Activated CD8-positive, alpha-beta memory T cell treated with anti-CD3 and anti-CD28 coated beads for 48 hours (primary cell): ENCODE results near the gene CST11.
"Not testable (repeated sequence)": the region's sequence is repeated elsewhere in the genome, so short reads cannot be mapped to it uniquely, and the experiment has no call there.

ENCODE experiments used
- DNase-seq, 3 experiments: peaks; one replicate each; pipeline ENCODE4 v3.0.0-alpha.2; 2020; ENCODE audit warnings: low read depth in 2 of 3, low spot score in 2 of 3

The CST11 gene

DNA sequence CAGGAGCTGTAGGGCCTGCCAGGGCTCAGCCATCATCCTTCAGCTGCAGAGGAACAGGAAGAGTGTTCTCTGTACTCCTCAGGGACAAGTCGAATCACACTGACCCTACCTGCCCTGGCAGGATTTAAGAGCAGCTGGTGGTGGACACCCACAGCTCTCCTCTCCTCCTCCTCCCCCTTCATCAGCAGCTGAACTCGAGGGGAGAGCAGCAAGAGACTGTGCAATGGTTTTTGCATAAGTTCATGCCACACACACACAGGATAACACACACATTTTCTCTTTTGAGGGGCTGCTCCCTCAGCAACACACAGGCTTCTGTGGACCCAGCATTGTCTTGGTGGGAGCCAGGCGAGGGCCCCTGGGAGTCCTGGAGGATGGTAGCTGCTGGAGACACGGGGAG is at the start of gene CST11:
Gene CST11 (minus strand): TSS at position 101 of the 400 bp plus-strand sequence. CDS start 65 bp downstream, at position 36.
- no peak for DNase-seq

DNA sequence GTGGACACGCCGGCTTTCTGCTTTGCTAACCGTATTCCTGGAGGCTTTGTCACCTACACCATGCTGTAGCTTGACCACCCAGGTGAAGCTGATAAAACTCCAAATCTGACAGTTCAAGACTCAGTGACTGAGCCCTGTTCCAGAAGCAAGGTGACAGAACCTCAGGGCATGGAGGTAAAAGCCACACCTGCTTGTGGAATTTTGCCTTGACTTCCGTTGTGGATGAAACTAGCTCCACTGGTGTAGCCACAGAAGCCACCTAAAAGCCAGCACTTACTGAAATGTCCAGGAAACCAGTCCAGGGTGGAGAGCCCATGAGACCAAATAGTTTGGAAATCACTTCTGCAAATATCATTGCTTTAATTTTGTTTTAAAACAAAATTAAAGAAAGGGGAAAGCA is 49.2 kb upstream of the CST11 start:
- no peak for DNase-seq

DNA sequence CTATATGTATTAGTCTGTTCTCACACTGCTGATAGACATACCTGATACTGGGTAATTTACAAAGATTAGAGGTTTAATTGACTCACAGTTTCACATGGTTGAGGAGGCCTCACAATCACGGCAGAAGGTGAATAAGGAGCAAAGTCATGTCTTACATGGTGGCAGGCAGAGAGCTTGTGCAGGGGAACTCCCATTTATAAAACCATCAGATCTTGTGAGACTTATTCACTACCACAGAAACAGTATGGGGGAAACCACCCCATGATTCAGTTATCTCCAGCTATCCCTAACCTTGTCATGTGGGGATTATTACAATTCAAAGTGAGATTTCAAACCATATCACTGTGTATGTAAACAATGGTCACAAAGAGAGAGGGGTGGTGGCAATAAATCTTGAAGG is 44.9 kb upstream of the CST11 start:
- DNase-seq: no peak

GRCh38 chr20:23493172-23493772 is 40.6 kb upstream of the CST11 start:
- DNase-seq: no peak

DNA sequence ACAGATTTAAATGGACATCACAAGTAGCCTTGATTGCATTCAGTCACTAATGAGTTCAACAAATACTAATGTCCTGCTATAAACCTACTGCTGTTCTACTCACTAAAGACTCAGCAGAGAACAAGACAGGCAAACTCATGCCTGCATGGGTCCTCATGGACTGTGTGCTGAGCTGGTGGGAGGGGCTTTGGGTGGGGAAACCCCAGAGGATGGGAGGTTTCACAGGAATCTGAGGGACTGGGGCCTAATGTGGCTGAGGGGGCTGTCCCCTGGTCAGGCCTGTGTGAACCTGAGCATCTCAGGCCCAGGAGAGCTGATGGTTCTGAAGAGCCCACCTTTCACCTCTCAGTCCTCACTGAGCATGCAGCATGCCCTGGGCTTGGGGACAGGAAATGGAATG is 39.6 kb upstream of the CST11 start:
- DNase-seq: no peak

DNA sequence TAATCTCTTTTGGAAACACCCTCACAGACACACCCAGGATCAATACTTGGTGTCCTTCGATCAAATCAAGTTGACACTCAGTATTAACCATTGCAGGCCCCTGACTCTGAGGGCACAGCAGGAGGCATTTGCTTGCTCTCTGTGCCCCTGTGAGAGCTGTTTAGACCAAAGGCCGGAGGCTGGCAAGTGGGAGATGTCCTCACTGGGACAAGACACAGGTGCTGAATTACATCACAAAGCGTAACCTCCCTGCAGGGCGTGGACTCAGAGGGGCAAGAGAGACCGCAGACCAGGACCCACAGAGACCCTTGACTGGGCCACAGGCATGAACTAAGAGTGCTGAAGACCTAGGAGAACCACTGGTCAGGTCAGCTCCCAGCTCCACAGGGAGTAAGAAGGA is 38.1 kb upstream of the CST11 start, which contains the start of gene CST8:
Gene CST8 (plus strand): TSS at position 301 of the 400 bp plus-strand sequence. CDS start 551 bp downstream, outside the sequence.
- DNase-seq: no peak

GRCh38 chr20:23488996-23489395 is 36.3 kb upstream of the CST11 start:
- DNase-seq: no peak

DNA sequence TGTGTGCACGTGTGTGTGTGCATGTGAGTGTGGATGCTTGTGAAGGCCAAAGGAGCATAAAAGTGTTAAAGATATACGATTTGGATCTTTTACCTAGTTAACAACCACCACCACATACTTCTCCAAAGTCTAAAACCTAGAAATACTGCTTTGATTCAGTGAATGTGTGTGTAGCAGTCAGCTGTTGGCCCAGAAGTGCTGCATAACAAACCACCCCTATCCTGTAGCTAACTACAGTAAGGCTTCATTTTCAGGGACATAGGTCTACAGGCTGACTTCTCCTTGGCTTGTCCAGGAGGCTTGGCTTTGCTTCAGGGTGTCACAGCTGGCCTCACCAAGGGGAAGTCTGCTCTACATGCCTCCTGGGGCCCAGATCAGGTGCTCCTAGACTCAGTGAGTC is 35.8 kb upstream of the CST11 start:
- no peak for DNase-seq

DNA sequence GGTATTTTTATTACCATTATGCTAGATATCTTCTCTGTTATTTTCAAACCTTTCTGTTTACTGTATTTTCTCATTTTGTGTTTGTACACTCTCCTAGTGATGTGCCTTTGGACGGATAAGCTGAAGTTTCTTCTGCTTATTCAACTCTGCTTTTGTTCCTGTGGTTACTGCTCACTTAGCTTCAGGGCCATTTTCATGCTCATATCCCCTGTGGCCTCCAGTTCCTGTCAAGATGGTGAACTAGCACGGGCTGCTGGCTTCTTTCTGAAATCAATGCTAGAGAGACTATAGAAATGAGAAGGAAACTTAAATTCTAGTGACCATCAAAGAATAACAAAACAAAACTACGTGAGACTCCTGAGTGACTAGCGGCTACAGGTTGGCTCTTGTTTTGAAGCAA is 31.4 kb upstream of the CST11 start:
- DNase-seq: no peak

DNA sequence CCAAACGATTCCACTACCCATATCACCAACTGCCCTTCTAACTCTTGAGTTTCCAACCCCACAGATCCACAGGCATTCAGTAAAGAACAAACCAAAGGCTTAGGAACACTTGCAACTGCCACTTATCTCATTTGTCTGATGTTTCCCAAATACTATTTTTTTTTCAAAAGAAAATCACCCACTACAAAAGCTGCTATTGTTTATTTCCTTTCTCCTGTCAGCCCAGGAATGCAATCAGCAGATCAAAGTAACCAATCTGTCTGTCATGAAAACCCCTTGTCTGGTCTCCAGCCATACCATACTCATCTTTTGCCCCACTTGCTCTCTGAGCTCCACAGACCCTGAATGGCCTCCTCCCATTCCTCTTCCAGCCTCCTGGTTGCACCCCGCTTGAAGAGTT is 29.5 kb upstream of the CST11 start:
- no peak for DNase-seq

- no peak for DNase-seq
Observed at GRCh38 chr20:23479043-23479442, 26.4 kb upstream of the CST11 start.

DNA sequence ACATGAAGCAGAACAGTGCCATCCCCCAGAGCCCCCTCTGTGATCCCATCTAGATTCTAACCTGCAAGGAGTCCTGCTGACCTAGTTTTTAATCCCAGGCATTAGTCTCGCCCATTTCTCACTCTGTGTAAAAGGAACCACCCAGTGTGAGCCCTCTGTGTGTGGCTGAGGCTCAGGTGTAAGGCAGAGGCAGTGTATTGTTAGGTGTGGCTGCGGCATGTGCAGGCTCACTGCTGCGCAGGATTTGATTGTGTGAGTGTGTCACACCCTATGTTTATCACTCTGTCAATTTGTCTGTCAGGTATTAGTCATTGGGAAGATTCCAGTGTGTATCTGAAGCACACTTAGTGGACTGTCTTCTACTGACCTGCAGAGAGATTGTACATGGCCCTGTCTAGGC is 24.5 kb upstream of the CST11 start:
- no peak for DNase-seq

GRCh38 chr20:23476015-23476754 is 23.5 kb upstream of the CST11 start:
- no peak for DNase-seq

DNA sequence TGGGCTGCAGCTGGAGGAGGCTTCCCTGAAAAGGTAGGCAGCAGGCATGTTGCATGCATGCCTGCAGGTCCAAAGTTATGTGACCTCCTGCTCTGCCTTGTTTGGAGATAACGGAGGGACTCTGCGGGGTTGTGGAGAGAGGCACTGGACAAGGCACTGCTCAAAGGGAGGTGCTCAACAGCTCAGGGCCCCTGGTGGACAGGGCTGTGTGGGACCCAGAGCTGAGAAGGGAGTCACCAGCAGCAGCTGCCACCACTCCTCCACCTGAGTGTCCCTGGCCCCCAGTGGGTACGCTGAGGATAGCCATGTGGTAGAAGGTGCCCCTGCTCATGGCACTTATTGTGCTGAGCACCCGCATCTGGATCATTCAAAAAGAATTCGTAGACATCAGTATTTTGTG is 22.7 kb upstream of the CST11 start:
- no peak for DNase-seq

DNA sequence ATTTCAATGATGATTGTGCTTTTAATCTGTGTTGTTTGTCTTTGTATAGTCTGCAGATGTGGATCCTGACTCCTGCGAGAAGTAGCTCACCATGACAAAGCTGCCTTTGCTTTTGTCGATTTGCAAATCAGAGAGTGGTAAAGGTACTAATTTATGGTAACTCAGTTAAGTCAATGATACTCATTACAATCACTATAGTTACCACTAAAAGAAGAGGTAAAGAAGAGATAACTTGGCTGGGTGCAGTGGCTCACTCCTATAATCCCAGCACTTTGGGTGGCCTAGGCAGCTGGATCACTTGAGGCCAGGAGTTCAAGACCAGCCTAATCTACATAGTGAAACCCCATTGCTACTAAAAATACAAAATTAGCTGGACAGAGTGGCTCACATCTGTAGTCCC is 20.6 kb upstream of the CST11 start:
- DNase-seq: not testable (repeated sequence)

DNA sequence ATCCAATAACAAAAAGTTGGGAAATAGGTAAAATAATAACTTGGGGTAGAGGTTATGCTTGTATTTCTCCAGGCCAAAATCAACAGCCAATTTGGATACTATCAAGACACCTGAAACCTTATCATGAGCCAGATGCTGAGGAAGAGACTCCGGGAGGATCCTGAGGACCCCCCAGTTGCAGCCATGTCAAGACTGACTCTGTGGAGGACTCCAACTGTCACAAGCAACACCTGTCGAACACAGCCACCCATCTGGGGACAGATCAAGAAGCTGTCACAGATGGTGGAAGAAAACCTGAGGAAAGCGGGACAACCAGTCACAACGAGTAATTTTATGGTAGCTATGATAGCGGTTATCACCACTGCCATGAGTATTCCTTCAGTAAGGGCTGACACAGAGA is 19.6 kb upstream of the CST11 start:
- not testable (repeated sequence) for DNase-seq

DNA sequence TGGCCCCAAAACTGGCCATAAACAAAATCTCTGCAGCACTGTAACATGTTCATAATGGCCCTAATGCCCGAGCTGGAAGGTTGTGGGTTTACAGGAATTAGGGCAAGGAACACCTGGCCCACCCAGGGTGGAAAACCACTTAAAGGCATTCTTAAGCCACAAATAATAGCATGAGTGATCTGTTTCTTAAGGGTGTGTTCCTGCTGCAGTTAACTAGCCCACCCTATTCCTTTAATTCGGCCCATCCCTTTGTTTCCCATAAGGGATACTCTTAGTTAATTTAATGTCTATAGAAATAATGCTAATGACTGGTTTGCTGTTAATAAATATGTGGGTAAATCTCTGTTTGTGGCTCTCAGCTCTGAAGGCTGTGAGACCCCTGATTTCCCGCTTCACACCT is 14.3 kb upstream of the CST11 start:
- DNase-seq: not testable (repeated sequence)

GRCh38 chr20:23461180-23461579 is 8.5 kb upstream of the CST11 start:
- DNase-seq: no peak

- DNase-seq: no peak
Observed at GRCh38 chr20:23459461-23460150, 6.9 kb upstream of the CST11 start.

DNA sequence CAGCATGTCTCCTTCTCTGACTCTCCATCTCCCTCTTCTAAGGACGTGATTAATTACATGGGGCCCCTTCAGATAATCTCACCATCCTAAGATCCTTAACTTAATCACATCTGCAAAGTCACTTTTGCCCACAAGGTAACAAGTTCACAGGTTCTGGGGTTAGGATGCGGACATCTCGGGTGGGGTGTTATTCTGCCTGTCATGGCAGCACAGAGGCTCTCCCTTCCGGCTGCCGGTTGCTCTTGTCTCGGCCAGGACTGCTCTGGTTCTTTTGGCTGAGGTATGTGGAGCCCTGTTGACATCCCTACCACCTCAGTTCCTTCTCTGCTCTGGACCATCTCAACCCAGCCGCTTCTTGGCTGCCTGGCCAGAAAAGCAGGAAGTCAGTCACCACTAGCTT is 4.2 kb upstream of the CST11 start:
- no peak for DNase-seq

DNA sequence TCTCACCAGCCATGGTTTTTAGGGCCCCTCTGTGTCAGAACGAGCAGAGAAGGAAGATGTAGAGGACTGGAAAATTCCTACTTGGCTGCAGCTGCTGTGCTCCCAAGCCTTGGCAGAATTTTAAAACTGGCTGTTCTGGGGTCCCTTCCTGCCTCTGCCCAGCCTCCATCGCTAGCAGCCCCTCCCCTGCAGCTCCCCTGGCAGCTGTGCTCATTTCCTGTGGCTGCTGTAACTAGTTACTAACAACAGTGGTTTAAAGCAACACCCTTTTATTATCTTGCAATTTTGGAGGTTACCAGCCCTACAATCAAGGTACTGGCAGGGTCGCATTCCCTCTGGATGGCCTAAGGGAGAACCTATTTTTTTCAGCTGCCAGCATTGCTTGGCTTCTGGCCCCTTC is 3.7 kb upstream of the CST11 start:
- no peak for DNase-seq

GRCh38 chr20:23455639-23456038 is 3.0 kb upstream of the CST11 start:
- no peak for DNase-seq
